Measurements from ENCODE around the gene TSN. TPM values are rescaled to one million over a fixed set of nuclear protein-coding genes. Genes with fewer than 3 reads are reported as not detected.
"Not testable (repeated sequence)": the region's sequence is repeated elsewhere in the genome, so short reads cannot be mapped to it uniquely, and the experiment has no call there.

Gene TSN
- total and polyA plus RNA-seq, 10 of the 15 experiments (the other 5 are each of a cell fraction or from before 2014, with no cell fraction given): 45.6 to 102 (median 59.2) TPM

DNA sequence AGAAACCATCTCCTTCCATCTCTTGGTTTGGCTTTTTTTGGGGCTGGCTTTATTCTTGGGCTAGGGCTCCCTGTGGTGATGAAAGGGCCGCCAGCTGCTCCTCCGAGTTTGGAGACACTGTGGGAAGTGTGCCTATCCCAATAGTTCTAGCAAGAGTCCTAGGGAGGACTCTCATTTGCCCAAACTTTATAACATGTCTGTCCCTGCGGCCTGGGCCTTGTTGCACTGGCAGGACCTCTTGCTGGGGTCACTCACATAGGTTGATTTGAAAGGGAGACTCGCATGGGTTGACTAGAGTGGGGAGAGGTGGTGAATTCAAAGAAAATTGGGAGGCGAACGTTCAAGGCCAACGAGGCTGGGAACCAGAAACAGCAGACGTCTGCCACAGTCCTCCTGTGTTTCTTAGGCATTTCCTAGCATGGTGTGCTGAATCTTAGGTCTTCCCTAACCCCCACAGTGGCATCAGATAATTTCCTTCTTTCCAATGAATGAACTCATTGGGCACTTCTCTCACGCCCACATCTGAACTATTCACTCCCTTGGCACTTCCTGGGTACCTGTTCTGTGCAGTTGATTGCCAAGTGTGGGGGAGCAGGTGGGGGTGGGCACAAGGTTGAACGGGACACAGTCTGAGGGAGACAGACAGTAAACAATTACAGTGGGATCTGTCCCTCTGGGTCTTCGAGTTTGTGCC, 45.5 kb upstream of the TSN start:
- H3K27me3 ChIP-seq (replicated peaks in 1 of 2; ENCODE audit: control insufficient read depth in 2 of 2, insufficient read depth in 2 of 2, low read length in 1 of 2): no peaks in the 10 kb centered on the region
- in situ Hi-C loops (cut with MboI): loop anchor here (25.0 kb wide), 1 partner anchor 623 kb away; no protein-coding TSS in a partner anchor

GRCh38 chr2:121710470-121711170, 44.8 kb upstream of the TSN start:
- Histone ChIP-seq H3K4me2 (ENCODE audit: control insufficient read depth, insufficient read depth) (no peak overlapping the region), H3K79me2 (ENCODE audit: control insufficient read depth, insufficient read depth, low read length) (no peaks in the 10 kb centered on the region), H2AFZ (ENCODE audit: control insufficient read depth, low read depth, low read length) (no peak overlapping the region), H4K20me1 (ENCODE audit: control insufficient read depth, insufficient read depth) (no peaks in the 10 kb centered on the region), H3K9ac (ENCODE audit: control insufficient read depth, insufficient read depth, low read length) (no peak overlapping the region), H3K9me3 (replicated peaks; ENCODE audit: control insufficient read depth, insufficient read depth, low read length) (no peaks in the 10 kb centered on the region), H3K27me3 (replicated peaks in 1 of 2; ENCODE audit: control insufficient read depth in 2 of 2, insufficient read depth in 2 of 2, low read length in 1 of 2) (no peaks in the 10 kb centered on the region), H3K36me3 (ENCODE audit: control insufficient read depth in 2 of 2, insufficient read depth in 2 of 2, low read length in 1 of 2) (no peaks in the 10 kb centered on the region), H3K4me3 (no peak overlapping the region), H3K27ac (ENCODE audit: control insufficient read depth, insufficient read depth) (no peak overlapping the region), H3K4me1 (ENCODE audit: control insufficient read depth, insufficient read depth, low read length) (no peaks in the 10 kb centered on the region)
- DNase-seq (ENCODE audit: low read depth, low spot score): no peak
- 74% methylated on average over 7 of the region's 7 CpGs for whole genome bisulfite sequencing (ENCODE audit: insufficient coverage, insufficient replicate concordance, low lambda C conversion rate, missing lambda C conversion rate)
- ChIA-PET RAD21 (ENCODE audit: unreplicated experiment) (no interaction called here), SMC1A (ENCODE audit: uncharacterized antibody, unreplicated experiment) (no interaction called here), POLR2A (interaction anchor here (0.7 kb wide), 1 partner anchor 11 kb away, joined by 3 read pairs; no protein-coding TSS in a partner anchor), CTCF (no interaction called here)
- in situ Hi-C loops (cut with MboI): loop anchor here (25.0 kb wide), 1 partner anchor 623 kb away; no protein-coding TSS in a partner anchor
- FAIRE-seq: no peak
- no TSS peak for BruUV-seq (replicated peaks)
- intact Hi-C loops (cut with micrococcal nuclease; ENCODE audit: unreplicated experiment): no loop called here
- ATAC-seq: no peak
- no peak for TF ChIP-seq MYB (IDR thresholded peaks at IDR 0.05; ENCODE audit: borderline replicate concordance, low read depth, low read length)
- TF ChIP-seq MEF2B (IDR thresholded peaks at IDR 0.05; ENCODE audit: partially characterized antibody, poor library complexity, severe bottlenecking): no peak
- TF ChIP-seq DPF2 (IDR thresholded peaks at IDR 0.05): no peak
- TF ChIP-seq, protein P1, sequence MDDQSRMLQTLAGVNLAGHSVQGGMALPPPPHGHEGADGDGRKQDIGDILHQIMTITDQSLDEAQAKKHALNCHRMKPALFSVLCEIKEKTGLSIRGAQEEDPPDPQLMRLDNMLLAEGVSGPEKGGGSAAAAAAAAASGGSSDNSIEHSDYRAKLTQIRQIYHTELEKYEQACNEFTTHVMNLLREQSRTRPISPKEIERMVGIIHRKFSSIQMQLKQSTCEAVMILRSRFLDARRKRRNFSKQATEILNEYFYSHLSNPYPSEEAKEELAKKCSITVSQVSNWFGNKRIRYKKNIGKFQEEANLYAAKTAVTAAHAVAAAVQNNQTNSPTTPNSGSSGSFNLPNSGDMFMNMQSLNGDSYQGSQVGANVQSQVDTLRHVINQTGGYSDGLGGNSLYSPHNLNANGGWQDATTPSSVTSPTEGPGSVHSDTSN (IDR thresholded peaks at IDR 0.05; ENCODE audit: insufficient replicate concordance, low read depth, low read length): no peak

More for the DNA sequence above, 45.5 kb upstream of the TSN start:
- Histone ChIP-seq H2AFZ (ENCODE audit: control insufficient read depth, low read depth, low read length) (no peak overlapping the region), H3K9me3 (replicated peaks; ENCODE audit: control insufficient read depth, insufficient read depth, low read length) (no peaks in the 10 kb centered on the region), H3K4me2 (ENCODE audit: control insufficient read depth, insufficient read depth) (no peak overlapping the region), H3K4me3 (no peak overlapping the region), H4K20me1 (ENCODE audit: control insufficient read depth, insufficient read depth) (no peaks in the 10 kb centered on the region), H3K4me1 (ENCODE audit: control insufficient read depth, insufficient read depth, low read length) (no peaks in the 10 kb centered on the region), H3K9ac (ENCODE audit: control insufficient read depth, insufficient read depth, low read length) (no peak overlapping the region), H3K79me2 (ENCODE audit: control insufficient read depth, insufficient read depth, low read length) (no peaks in the 10 kb centered on the region), H3K36me3 (ENCODE audit: control insufficient read depth in 2 of 2, insufficient read depth in 2 of 2, low read length in 1 of 2) (no peaks in the 10 kb centered on the region), H3K27ac (ENCODE audit: control insufficient read depth, insufficient read depth) (no peak overlapping the region)
- ChIA-PET POLR2A (no interaction called here), SMC1A (ENCODE audit: uncharacterized antibody, unreplicated experiment) (no interaction called here), CTCF (no interaction called here), RAD21 (ENCODE audit: unreplicated experiment) (no interaction called here)
- ATAC-seq (no peak), DNase-seq (ENCODE audit: low read depth, low spot score) (no peak), FAIRE-seq (no peak)
- intact Hi-C loops (cut with micrococcal nuclease; ENCODE audit: unreplicated experiment): no loop called here
- TF ChIP-seq CHD4 (IDR thresholded peaks at IDR 0.05): no peak
- no peak for TF ChIP-seq PKNOX1 (IDR thresholded peaks at IDR 0.05)
- WGBS (ENCODE audit: insufficient coverage, insufficient replicate concordance, low lambda C conversion rate, missing lambda C conversion rate): 33% methylated on average over 11 of the region's 11 CpGs
- no TSS peak for BruUV-seq (replicated peaks)

GRCh38 chr2:121711481-121711880, 44.0 kb upstream of the TSN start:
- 31% methylated on average over 3 of the region's 3 CpGs for WGBS (ENCODE audit: insufficient coverage, insufficient replicate concordance, low lambda C conversion rate, missing lambda C conversion rate)
- H2AFZ ChIP-seq (ENCODE audit: control insufficient read depth, low read depth, low read length); BruUV-seq (replicated peaks); H3K27me3 ChIP-seq (replicated peaks in 1 of 2; ENCODE audit: control insufficient read depth in 2 of 2, insufficient read depth in 2 of 2, low read length in 1 of 2); H3K4me3 ChIP-seq; H3K4me1 ChIP-seq (ENCODE audit: control insufficient read depth, insufficient read depth, low read length); H3K9ac ChIP-seq (ENCODE audit: control insufficient read depth, insufficient read depth, low read length); H3K4me2 ChIP-seq (ENCODE audit: control insufficient read depth, insufficient read depth); SMC1A ChIA-PET (ENCODE audit: uncharacterized antibody, unreplicated experiment); H3K27ac ChIP-seq (ENCODE audit: control insufficient read depth, insufficient read depth); CTCF ChIA-PET; RAD21 ChIA-PET (ENCODE audit: unreplicated experiment); H3K79me2 ChIP-seq (ENCODE audit: control insufficient read depth, insufficient read depth, low read length); H3K36me3 ChIP-seq (ENCODE audit: control insufficient read depth in 2 of 2, insufficient read depth in 2 of 2, low read length in 1 of 2); FAIRE-seq; H4K20me1 ChIP-seq (ENCODE audit: control insufficient read depth, insufficient read depth); intact Hi-C loops (cut with micrococcal nuclease; ENCODE audit: unreplicated experiment); DNase-seq (ENCODE audit: low read depth, low spot score); H3K9me3 ChIP-seq (replicated peaks; ENCODE audit: control insufficient read depth, insufficient read depth, low read length); ATAC-seq: not testable (repeated sequence)
- in situ Hi-C loops (cut with MboI): loop anchor here (25.0 kb wide), 1 partner anchor 624 kb away; no protein-coding TSS in a partner anchor
- POLR2A ChIA-PET: interaction anchor here (0.7 kb wide), 1 partner anchor 12 kb away, joined by 3 read pairs; no protein-coding TSS in a partner anchor
